Stimulated activated CD8-positive, alpha-beta memory T cell treated with anti-CD3 and anti-CD28 coated beads, Interleukin-12 subunit alpha, Interleukin-12 subunit beta, amount 100 ng/mL, for 24 hours (primary cell): ENCODE results near the gene GCSH.
"Not testable (repeated sequence)": the region's sequence is repeated elsewhere in the genome, so short reads cannot be mapped to it uniquely, and the experiment has no call there.

Source experiments
- DNase-seq: peaks from one replicate; pipeline ENCODE4 v3.0.0-alpha.2; 2020; ENCODE audit errors: extremely low read depth

Gene GCSH

GRCh38 chr16:81095953-81096714, at the start of gene GCSH:
Gene GCSH (minus strand): TSS chr16:81096395. CDS start chr16:81096278, 117 bp downstream.
- DNase-seq: peak; percentile 99

- DNase-seq: no peak
Observed at GRCh38 chr16:81143921-81144471, 47.8 kb upstream of the GCSH start.

GRCh38 chr16:81142864-81143263, 46.7 kb upstream of the GCSH start:
- no peak for DNase-seq

GRCh38 chr16:81140930-81141780, 45.0 kb upstream of the GCSH start:
- no peak for DNase-seq

- DNase-seq: no peak
Observed at GRCh38 chr16:81138831-81139557, 42.8 kb upstream of the GCSH start.

GRCh38 chr16:81137754-81138153, 41.6 kb upstream of the GCSH start:
- no peak for DNase-seq

- DNase-seq: no peak
Observed at GRCh38 chr16:81136390-81137335, 40.5 kb upstream of the GCSH start.

GRCh38 chr16:81130126-81130525, 33.9 kb upstream of the GCSH start:
- DNase-seq: no peak

- no peak for DNase-seq
Observed at GRCh38 chr16:81128726-81129524, 32.7 kb upstream of the GCSH start.

GRCh38 chr16:81127051-81127450, 30.9 kb upstream of the GCSH start:
- no peak for DNase-seq

- DNase-seq: no peak
Observed at GRCh38 chr16:81123092-81123852, 27.1 kb upstream of the GCSH start.

- no peak for DNase-seq
Observed at GRCh38 chr16:81121474-81121990, 25.3 kb upstream of the GCSH start.

- no peak for DNase-seq
Observed at GRCh38 chr16:81117436-81117835, 21.2 kb upstream of the GCSH start.

- DNase-seq: no peak
Observed at GRCh38 chr16:81116285-81116684, 20.1 kb upstream of the GCSH start.

GRCh38 chr16:81112453-81112852, 16.3 kb upstream of the GCSH start:
- DNase-seq: no peak

- not testable (repeated sequence) for DNase-seq
Observed at GRCh38 chr16:81109274-81109673, 13.1 kb upstream of the GCSH start.

- no peak for DNase-seq
Observed at GRCh38 chr16:81107511-81107910, 11.3 kb upstream of the GCSH start.

GRCh38 chr16:81106826-81107503, 10.8 kb upstream of the GCSH start:
- no peak for DNase-seq
